Left ventricle myocardium inferior (tissue), 1 donor: ENCODE measurements around the gene ZNF43. TPM values are rescaled to one million over a fixed set of nuclear protein-coding genes. Genes with fewer than 3 reads are reported as not detected.
"Not testable (repeated sequence)": the region's sequence is repeated elsewhere in the genome, so short reads cannot be mapped to it uniquely, and the experiment has no call there.

Experiments
- DNase-seq: peaks from one replicate; pipeline ENCODE4 v3.0.0-alpha.2; 2020
- H3K27ac ChIP-seq: fragments of 200-600 bp; replicated peaks from 2 replicates; pipeline ENCODE4 v1.8.0; 2021
- H3K27me3 ChIP-seq: fragments of 200-600 bp; 2 replicates; pipeline ENCODE4 v1.8.0; 2021; ENCODE audit warnings: low read depth
- H3K36me3 ChIP-seq: fragments of 200-600 bp; 2 replicates; pipeline ENCODE4 v1.8.0; 2021
- H3K4me1 ChIP-seq: fragments of 200-600 bp; 2 replicates; pipeline ENCODE4 v1.8.0; 2021
- H3K4me3 ChIP-seq: fragments of 200-600 bp; 2 replicates; pipeline ENCODE4 v1.8.0; 2021; ENCODE audit warnings: mild to moderate bottlenecking, moderate library complexity
- H3K9me3 ChIP-seq: fragments of 200-600 bp; replicated peaks from 2 replicates; pipeline ENCODE4 v1.8.0; 2021
- CTCF ChIP-seq: fragments of 200-600 bp; IDR thresholded peaks from 2 replicates; pipeline ENCODE4 v1.8.0; 2021; ENCODE audit warnings: antibody characterized with exemption, mild to moderate bottlenecking, borderline replicate concordance
- intact Hi-C: fragments of 100-400 bp; cut with micrococcal nuclease; formaldehyde crosslinking; loops from one replicate; pipeline ENCODE4 v1.11.0; 2022
- total RNA-seq: library from RNA; stranded (reverse); fragmentation: NEBNext Ultra II Directional; extraction: Animal tissue kit (Norgen Biotek cat#: 25700); gene quantifications from one replicate; pipeline ENCODE4 v1.2.1, GENCODE V29; 2021
- donor health status: DM: no; HTN: yes; CAD: no; lungs with severe emphysema.

Gene ZNF43
- total RNA-seq, 1 donor from 2014 or later = 5.1 TPM

- DNase-seq = no peak
- Histone ChIP-seq H3K9me3 (no peaks in the 10 kb centered on the region), H3K27me3 (no peaks in the 10 kb centered on the region), H3K36me3 (peaks cover 37% of the 10 kb centered on the region), H3K4me1 (peaks cover 17% of the 10 kb centered on the region), H3K27ac (no peak overlapping the region), H3K4me3 (no peak overlapping the region)
- no peak for TF ChIP-seq CTCF
- intact Hi-C loops = no loop called here
These were observed 2.7 kb upstream of the ZNF43 start for GRCh38 chr19:21838646-21839045.

GRCh38 chr19:21835429-21835809 lies 563 bp downstream of the ZNF43 start:
- no peaks in the 10 kb centered on the region for H3K27me3 ChIP-seq
- peak overlapping the region; percentile 78 for H3K4me3 ChIP-seq
- H3K36me3 ChIP-seq = peaks cover 6% of the 10 kb centered on the region
- H3K27ac ChIP-seq = peak overlapping the region; percentile 93
- DNase-seq = no peak
- peaks cover 21% of the 10 kb centered on the region for H3K9me3 ChIP-seq
- H3K4me1 ChIP-seq = peaks cover 17% of the 10 kb centered on the region
- intact Hi-C loops = no loop called here
- TF ChIP-seq CTCF = no peak

- Histone ChIP-seq H3K9me3 (peaks cover 21% of the 10 kb centered on the region), H3K4me1 (peaks cover 17% of the 10 kb centered on the region), H3K4me3 (no peak overlapping the region), H3K36me3 (no peaks in the 10 kb centered on the region), H3K27ac (no peak overlapping the region), H3K27me3 (no peaks in the 10 kb centered on the region)
- no peak for DNase-seq
- intact Hi-C loops = no loop called here
- no peak for TF ChIP-seq CTCF
These were observed 2.2 kb downstream of the ZNF43 start for GRCh38 chr19:21833733-21834132.

- no peak for TF ChIP-seq CTCF
- Histone ChIP-seq H3K27ac (no peak overlapping the region), H3K9me3 (peaks cover 3% of the 10 kb centered on the region), H3K4me3 (no peak overlapping the region), H3K4me1 (no peaks in the 10 kb centered on the region), H3K27me3 (no peaks in the 10 kb centered on the region), H3K36me3 (peaks cover 37% of the 10 kb centered on the region)
- intact Hi-C loops = no loop called here
- DNase-seq = no peak
These were observed 11.3 kb downstream of the ZNF43 start for GRCh38 chr19:21824679-21825078.

- Histone ChIP-seq H3K27me3 (no peaks in the 10 kb centered on the region), H3K4me3 (no peak overlapping the region), H3K9me3 (peaks cover 3% of the 10 kb centered on the region), H3K36me3 (peaks cover 46% of the 10 kb centered on the region), H3K27ac (no peak overlapping the region), H3K4me1 (no peaks in the 10 kb centered on the region)
- TF ChIP-seq CTCF = no peak
- intact Hi-C loops = no loop called here
- DNase-seq = no peak
These were observed 12.8 kb downstream of the ZNF43 start for GRCh38 chr19:21823224-21823623.

- H3K4me1 ChIP-seq = no peaks in the 10 kb centered on the region
- H3K27me3 ChIP-seq = no peaks in the 10 kb centered on the region
- TF ChIP-seq CTCF = no peak
- intact Hi-C loops = no loop called here
- peaks cover 99% of the 10 kb centered on the region for H3K36me3 ChIP-seq
- H3K27ac ChIP-seq = no peak overlapping the region
- no peak for DNase-seq
- no peak overlapping the region for H3K4me3 ChIP-seq
- peaks cover 92% of the 10 kb centered on the region for H3K9me3 ChIP-seq
These were observed 23.5 kb downstream of the ZNF43 start for GRCh38 chr19:21812448-21812847.

- H3K27ac ChIP-seq, DNase-seq, H3K4me1 ChIP-seq, H3K4me3 ChIP-seq, intact Hi-C loops, H3K27me3 ChIP-seq: not testable (repeated sequence)
- Histone ChIP-seq H3K36me3 (peaks cover 79% of the 10 kb centered on the region), H3K9me3 (peaks cover 100% of the 10 kb centered on the region)
These were observed 27.5 kb downstream of the ZNF43 start for GRCh38 chr19:21808400-21809000.
